Measurements from ENCODE around the gene FSTL3. TPM values are rescaled to one million over a fixed set of nuclear protein-coding genes. Genes with fewer than 3 reads are reported as not detected.

FSTL3 gene
- total RNA-seq, 2 experiments from 2014 or later: 2.5 to 3.0 TPM

- peaks cover 2% of the 10 kb centered on the region for H3K27me3 Mint-ChIP-seq
- no peaks in the 10 kb centered on the region for H3K9me3 Mint-ChIP-seq
- peak; percentile 95 for DNase-seq
- ChIA-PET CTCF (no interaction called here), POLR2A (no interaction called here)
- peaks cover 7% of the 10 kb centered on the region for H3K4me1 Mint-ChIP-seq
- H3K36me3 Mint-ChIP-seq (ENCODE audit: low read depth): no peaks in the 10 kb centered on the region
- peak within 1 kb of the TSS; percentile 50 for H3K27ac Mint-ChIP-seq
- peak within 1 kb of the TSS; percentile 74 for H3K4me3 Mint-ChIP-seq
These were observed 36.7 kb upstream of the FSTL3 start, which contains the start of gene FGF22 for GRCh38 chr19:639253-640160. FGF22 (plus strand) TSS chr19:639879; CDS start chr19:639926, 47 bp downstream.

- ChIA-PET POLR2A (no interaction called here), CTCF (no interaction called here)
- Mint-ChIP-seq H3K9me3 (no peaks in the 10 kb centered on the region), H3K4me3 (no peak overlapping the region), H3K27ac (no peak overlapping the region), H3K27me3 (peaks cover 2% of the 10 kb centered on the region), H3K36me3 (ENCODE audit: low read depth) (peaks cover 3% of the 10 kb centered on the region), H3K4me1 (peaks cover 7% of the 10 kb centered on the region)
- DNase-seq: no peak
These were observed 36.0 kb upstream of the FSTL3 start for GRCh38 chr19:640161-640558.

GRCh38 chr19:640606-641189 is 35.5 kb upstream of the FSTL3 start:
- H3K27me3 Mint-ChIP-seq: peaks cover 2% of the 10 kb centered on the region
- H3K9me3 Mint-ChIP-seq: no peaks in the 10 kb centered on the region
- ChIA-PET POLR2A (interaction anchor here (1.0 to 1.7 kb wide), 2 partner anchors 14 to 20 kb away, joined by 3 to 6 read pairs; no protein-coding TSS in a partner anchor), CTCF (interaction anchor here (0.6 kb wide), 1 partner anchor 54 kb away, joined by 3 read pairs; no protein-coding TSS in a partner anchor)
- H3K27ac Mint-ChIP-seq: no peak overlapping the region
- H3K4me1 Mint-ChIP-seq: peaks cover 7% of the 10 kb centered on the region
- no peak overlapping the region for H3K4me3 Mint-ChIP-seq
- peaks cover 3% of the 10 kb centered on the region for H3K36me3 Mint-ChIP-seq (ENCODE audit: low read depth)
- DNase-seq: no peak

GRCh38 chr19:641702-642101 is 34.5 kb upstream of the FSTL3 start:
- H3K9me3 Mint-ChIP-seq: no peaks in the 10 kb centered on the region
- peaks cover 2% of the 10 kb centered on the region for H3K27me3 Mint-ChIP-seq
- ChIA-PET CTCF (interaction anchor here (1.4 kb wide), 1 partner anchor 8 kb away, joined by 3 read pairs; no protein-coding TSS in a partner anchor), POLR2A (interaction anchor here (1.7 kb wide), 1 partner anchor 19 kb away, joined by 6 read pairs; no protein-coding TSS in a partner anchor)
- H3K27ac Mint-ChIP-seq: no peak overlapping the region
- H3K36me3 Mint-ChIP-seq (ENCODE audit: low read depth): peaks cover 7% of the 10 kb centered on the region
- peaks cover 7% of the 10 kb centered on the region for H3K4me1 Mint-ChIP-seq
- DNase-seq: no peak
- no peak overlapping the region for H3K4me3 Mint-ChIP-seq

GRCh38 chr19:642767-643727 is 33.1 kb upstream of the FSTL3 start:
- no peaks in the 10 kb centered on the region for H3K9me3 Mint-ChIP-seq
- H3K36me3 Mint-ChIP-seq (ENCODE audit: low read depth): peaks cover 9% of the 10 kb centered on the region
- no peak overlapping the region for H3K27ac Mint-ChIP-seq
- ChIA-PET CTCF (no interaction called here), POLR2A (interaction anchor here (1.7 kb wide), 1 partner anchor 18 kb away, joined by 6 read pairs; no protein-coding TSS in a partner anchor)
- peaks cover 7% of the 10 kb centered on the region for H3K4me1 Mint-ChIP-seq
- H3K27me3 Mint-ChIP-seq: peaks cover 2% of the 10 kb centered on the region
- no peak for DNase-seq
- H3K4me3 Mint-ChIP-seq: no peak overlapping the region

- no peak for DNase-seq
- H3K9me3 Mint-ChIP-seq: no peaks in the 10 kb centered on the region
- H3K4me3 Mint-ChIP-seq: no peak overlapping the region
These were observed 32.5 kb upstream of the FSTL3 start for GRCh38 chr19:643736-644135.

GRCh38 chr19:644363-644762 is 31.8 kb upstream of the FSTL3 start:
- no peak overlapping the region for H3K4me3 Mint-ChIP-seq
- peaks cover under 1% of the 10 kb centered on the region for H3K27me3 Mint-ChIP-seq
- DNase-seq: no peak
- H3K9me3 Mint-ChIP-seq: no peaks in the 10 kb centered on the region
- peaks cover 15% of the 10 kb centered on the region for H3K36me3 Mint-ChIP-seq (ENCODE audit: low read depth)
- H3K27ac Mint-ChIP-seq: no peak overlapping the region
- ChIA-PET POLR2A (interaction anchor here (1.2 to 2.3 kb wide), 2 partner anchors 10 to 17 kb away, joined by 4 to 5 read pairs; partner anchors contain the start of gene POLRMT), CTCF (no interaction called here)
- peaks cover 3% of the 10 kb centered on the region for H3K4me1 Mint-ChIP-seq

More at GRCh38 chr19:643736-644135, 32.5 kb upstream of the FSTL3 start:
- Mint-ChIP-seq H3K36me3 (ENCODE audit: low read depth) (peaks cover 11% of the 10 kb centered on the region), H3K4me1 (peaks cover 7% of the 10 kb centered on the region), H3K27ac (no peak overlapping the region), H3K27me3 (peaks cover 2% of the 10 kb centered on the region)
- ChIA-PET CTCF (no interaction called here), POLR2A (interaction anchor here (2.3 kb wide), 1 partner anchor 17 kb away, joined by 5 read pairs; no protein-coding TSS in a partner anchor)

- Mint-ChIP-seq H3K9me3 (no peaks in the 10 kb centered on the region), H3K27me3 (no peaks in the 10 kb centered on the region), H3K36me3 (ENCODE audit: low read depth) (peaks cover 15% of the 10 kb centered on the region), H3K4me1 (peaks cover 1% of the 10 kb centered on the region), H3K27ac (no peak overlapping the region), H3K4me3 (no peak overlapping the region)
- ChIA-PET POLR2A (interaction anchor here (1.2 to 2.3 kb wide), 2 partner anchors 11 to 16 kb away, joined by 4 to 5 read pairs; partner anchors contain the start of gene POLRMT), CTCF (no interaction called here)
- DNase-seq: no peak
These were observed 31.4 kb upstream of the FSTL3 start for GRCh38 chr19:644789-645188.

GRCh38 chr19:645912-646778 is 30.0 kb upstream of the FSTL3 start:
- H3K4me3 Mint-ChIP-seq: no peak overlapping the region
- ChIA-PET POLR2A (interaction anchor here (2.3 kb wide), 1 partner anchor 15 kb away, joined by 5 read pairs; no protein-coding TSS in a partner anchor), CTCF (no interaction called here)
- H3K36me3 Mint-ChIP-seq (ENCODE audit: low read depth): peaks cover 18% of the 10 kb centered on the region
- H3K4me1 Mint-ChIP-seq: peaks cover 2% of the 10 kb centered on the region
- DNase-seq: no peak
- no peaks in the 10 kb centered on the region for H3K9me3 Mint-ChIP-seq
- H3K27me3 Mint-ChIP-seq: no peaks in the 10 kb centered on the region
- no peak overlapping the region for H3K27ac Mint-ChIP-seq

GRCh38 chr19:646779-647565 is 29.2 kb upstream of the FSTL3 start:
- Mint-ChIP-seq H3K4me1 (peaks cover 2% of the 10 kb centered on the region), H3K9me3 (no peaks in the 10 kb centered on the region), H3K27ac (no peak overlapping the region), H3K4me3 (no peak overlapping the region), H3K27me3 (no peaks in the 10 kb centered on the region), H3K36me3 (ENCODE audit: low read depth) (peaks cover 18% of the 10 kb centered on the region)
- POLR2A ChIA-PET: interaction anchor here (1.1 kb wide), 1 partner anchor 14 kb away, joined by 4 read pairs; no protein-coding TSS in a partner anchor
- DNase-seq: no peak
- CTCF ChIA-PET: no interaction called here
